Gastrocnemius medialis (tissue), 4 donors: ENCODE measurements around the gene RAB19. TPM values are rescaled to one million over a fixed set of nuclear protein-coding genes. Genes with fewer than 3 reads are reported as not detected.

Source experiments
- ATAC-seq, 2 donors: fragments of 150-250 bp; one replicate each; pipeline ENCODE4 v1.9.1; 2016
- DNase-seq, 2 donors: peaks; one replicate each; pipeline ENCODE4 v3.0.0-alpha.2; 2019
- H3K27ac ChIP-seq, 4 donors: fragments of 200-600 bp; sonication (generic); 1 replicate in 1 of 4; 2 replicates in 3 of 4; pipeline ENCODE4 v1.5.1; 2016 to 2018; ENCODE audit warnings: mild to moderate bottlenecking in 2 of 4, moderate library complexity in 1 of 4
- H3K27me3 ChIP-seq, 3 donors: fragments of 200-600 bp; sonication (generic) in 2 of 3; 1 replicate in 1 of 3; 2 replicates in 2 of 3; pipeline versions ENCODE4 v1.5.1 to v1.6.0; 2016 to 2019; ENCODE audit warnings: mild to moderate bottlenecking in 1 of 3, moderate library complexity in 1 of 3
- H3K36me3 ChIP-seq, 2 donors: fragments of 200-600 bp; sonication (generic) in 1 of 2; one replicate each; pipeline ENCODE4 v1.5.1; 2017 to 2018
- H3K4me1 ChIP-seq, 2 donors: fragments of 200-600 bp; sonication (generic) in 1 of 2; one replicate each; pipeline ENCODE4 v1.5.1; 2016 to 2017; ENCODE audit warnings: mild to moderate bottlenecking in 2 of 2
- H3K4me3 ChIP-seq, 4 donors: fragments of 200-600 bp; sonication (generic) in 3 of 4; 1 replicate in 1 of 4; 2 replicates in 3 of 4; pipeline ENCODE4 v1.5.1; 2016 to 2019; ENCODE audit warnings: mild to moderate bottlenecking in 2 of 4
- H3K9me3 ChIP-seq, 3 donors: fragments of 200-600 bp; sonication (generic) in 2 of 3; 1 replicate in 1 of 3; 2 replicates in 2 of 3; pipeline ENCODE4 v1.5.1; 2016 to 2019
- CTCF ChIP-seq, 5 experiments: fragments of 450-650 bp in 3 of 5; fragments of 200-600 bp in 2 of 5; sonication (generic) in 2 of 5; IDR thresholded peaks in 4 of 5; conservative IDR thresholded peaks in 1 of 5; 1 replicate in 4 of 5; 2 replicates in 1 of 5; pipeline ENCODE4 v1.5.1; 2016 to 2019; ENCODE audit warnings: antibody characterized with exemption in 5 of 5, mild to moderate bottlenecking in 3 of 5, moderate library complexity in 3 of 5
- POLR2A ChIP-seq, 2 donors: fragments of 450-650 bp; IDR thresholded peaks; one replicate each; pipeline ENCODE4 v1.6.1; 2017; ENCODE audit warnings: antibody characterized with exemption in 2 of 2, mild to moderate bottlenecking in 2 of 2, moderate library complexity in 2 of 2
- in situ Hi-C, 4 donors: fragments of 200-750 bp; cut with MboI; loops; one replicate each; pipeline versions ENCODE4 v1.15.0 to v1.8.0; 2017; ENCODE audit warnings: low sequenced_read_pairs in 4 of 4
- intact Hi-C: fragments of 100-400 bp; cut with DNase I; formaldehyde crosslinking; loops from one replicate; pipeline ENCODE4 v1.15.1; 2023; ENCODE audit warnings: low total_unique reads
- total RNA-seq, 4 donors: library from RNA; depleted of rRNA; stranded (reverse); fragments of >200 nt; gene quantifications; one replicate each; pipeline versions ENCODE4 v1.1.0 to v1.2.3, GENCODE V29; 2016

Gene RAB19
- total RNA-seq, 4 donors from 2014 or later: not detected

GRCh38 chr7:140375892-140376730 lies 27.7 kb upstream of the RAB19 start:
- H3K36me3 ChIP-seq: peaks cover 0 to 28% of the 10 kb centered on the region in 2 donors
- H3K4me3 ChIP-seq: no peak overlapping the region
- TF ChIP-seq CTCF (IDR thresholded peaks at IDR 0.05 in 4 of 5, conservative IDR thresholded peaks at IDR 0.05 in 1 of 5) (no peak), POLR2A (IDR thresholded peaks at IDR 0.05) (no peak)
- H3K27me3 ChIP-seq: no peaks in the 10 kb centered on the region
- no peaks in the 10 kb centered on the region for H3K9me3 ChIP-seq
- no peak overlapping the region for H3K27ac ChIP-seq
- intact Hi-C loops: no loop called here
- ATAC-seq (no peak), DNase-seq (no peak)
- no peaks in the 10 kb centered on the region for H3K4me1 ChIP-seq
- in situ Hi-C loops: no loop called here

GRCh38 chr7:140383954-140384713 lies 19.7 kb upstream of the RAB19 start:
- in situ Hi-C loops: no loop called here
- no peaks in the 10 kb centered on the region for H3K27me3 ChIP-seq

GRCh38 chr7:140384894-140385545 lies 18.8 kb upstream of the RAB19 start:
- Histone ChIP-seq H3K4me3 (no peak overlapping the region), H3K9me3 (no peaks in the 10 kb centered on the region), H3K36me3 (peaks cover 0 to 10% of the 10 kb centered on the region in 2 donors), H3K27me3 (no peaks in the 10 kb centered on the region), H3K27ac (no peak overlapping the region), H3K4me1 (peaks cover 3 to 5% of the 10 kb centered on the region in 2 donors)
- TF ChIP-seq CTCF (IDR thresholded peaks at IDR 0.05 in 4 of 5, conservative IDR thresholded peaks at IDR 0.05 in 1 of 5) (no peak), POLR2A (IDR thresholded peaks at IDR 0.05) (no peak)
- ATAC-seq: no peak
- intact Hi-C loops: no loop called here
- no peak for DNase-seq
- in situ Hi-C loops: no loop called here

More at GRCh38 chr7:140383954-140384713, 19.7 kb upstream of the RAB19 start:
- Histone ChIP-seq H3K36me3 (peaks cover 0 to 19% of the 10 kb centered on the region in 2 donors), H3K4me3 (no peak overlapping the region), H3K27ac (no peak overlapping the region), H3K9me3 (no peaks in the 10 kb centered on the region), H3K4me1 (peaks cover 3 to 5% of the 10 kb centered on the region in 2 donors)
- intact Hi-C loops: no loop called here
- no peak for TF ChIP-seq POLR2A (IDR thresholded peaks at IDR 0.05)
- TF ChIP-seq CTCF (IDR thresholded peaks at IDR 0.05 in 4 of 5, conservative IDR thresholded peaks at IDR 0.05 in 1 of 5): no peak
- DNase-seq (no peak), ATAC-seq (no peak)

GRCh38 chr7:140389445-140389844 lies 14.4 kb upstream of the RAB19 start:
- no peak overlapping the region for H3K27ac ChIP-seq
- no peak for DNase-seq
- peaks cover 3 to 5% of the 10 kb centered on the region in 2 donors for H3K4me1 ChIP-seq
- TF ChIP-seq POLR2A (IDR thresholded peaks at IDR 0.05) (no peak), CTCF (IDR thresholded peaks at IDR 0.05 in 4 of 5, conservative IDR thresholded peaks at IDR 0.05 in 1 of 5) (no peak)
- ATAC-seq: no peak
- no peaks in the 10 kb centered on the region for H3K27me3 ChIP-seq
- H3K36me3 ChIP-seq: no peaks in the 10 kb centered on the region
- in situ Hi-C loops: no loop called here
- intact Hi-C loops: no loop called here
- no peak overlapping the region for H3K4me3 ChIP-seq
- no peaks in the 10 kb centered on the region for H3K9me3 ChIP-seq
